Right ventricle myocardium inferior (tissue), 1 donor: ENCODE results near the gene IGFALS. TPM values are rescaled to one million over a fixed set of nuclear protein-coding genes. Genes with fewer than 3 reads are reported as not detected.

Experiments
- ATAC-seq: fragments of 200-7000 bp; cut with Tn5 transposase; one replicate; pipeline ENCODE4 v1.9.1; 2020; ENCODE audit warnings: mild to moderate bottlenecking, moderate library complexity
- DNase-seq: peaks from one replicate; pipeline ENCODE4 v3.0.0; 2021; ENCODE audit errors: missing footprints
- intact Hi-C: fragments of 100-400 bp; cut with DNase I; formaldehyde crosslinking; loops from one replicate; pipeline ENCODE4 v1.11.0; 2022
- total RNA-seq: library from RNA; stranded (reverse); fragmentation: NEBNext Ultra II Directional; extraction: Animal tissue kit (Norgen Biotek cat#: 25700); gene quantifications from one replicate; pipeline ENCODE4 v1.2.1, GENCODE V29; 2021
- donor health status: DM: no; HTN: yes; CAD: no; lungs with severe emphysema.

The IGFALS gene
- total RNA-seq, 1 donor from 2014 or later: not detected

- intact Hi-C loops: loop anchor here (5.0 kb wide), 1 partner anchor 73 kb away; the partner anchor contains the start of gene MAPK8IP3
- peak; percentile 32 for DNase-seq
- no peak for ATAC-seq
Observed at GRCh38 chr16:1780677-1781072, 12.8 kb downstream of the IGFALS start.

- no peak for ATAC-seq
- peak; percentile 69 for DNase-seq
- intact Hi-C loops: loop anchor here (5.0 kb wide), 1 partner anchor 73 kb away; the partner anchor contains the start of gene MAPK8IP3
Observed at GRCh38 chr16:1779741-1780676, 13.5 kb downstream of the IGFALS start.

DNA sequence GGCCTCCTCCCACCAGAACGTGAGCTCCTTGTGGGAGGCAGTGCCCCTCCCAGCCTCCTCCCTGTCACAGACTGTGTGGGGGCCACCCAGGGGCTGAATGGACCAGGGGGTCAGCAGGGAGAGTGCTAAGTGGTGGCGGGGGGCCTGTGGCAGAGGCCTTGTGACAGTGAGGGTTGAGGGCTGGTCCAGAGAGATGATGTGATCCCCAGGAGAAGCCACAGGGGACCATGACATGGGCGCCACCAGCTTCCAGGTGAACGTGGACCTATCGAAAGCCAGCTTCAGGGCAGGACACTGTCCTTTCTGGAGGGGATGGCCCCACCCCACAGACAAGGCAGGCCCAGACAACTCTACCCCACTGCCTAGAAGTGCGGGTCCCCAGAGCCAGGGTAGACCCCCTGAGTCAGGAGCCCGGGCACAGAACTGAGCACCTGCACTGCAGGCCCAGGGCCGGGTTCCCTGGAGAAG is 14.2 kb downstream of the IGFALS start:
- peak; percentile 45 for DNase-seq
- ATAC-seq: no peak
- intact Hi-C loops: no loop called here

- peak; percentile 60 for DNase-seq
- intact Hi-C loops: no loop called here
- ATAC-seq: no peak
Observed at GRCh38 chr16:1778200-1779179, 15.0 kb downstream of the IGFALS start.

GRCh38 chr16:1777375-1778199 is 15.9 kb downstream of the IGFALS start:
- DNase-seq (peak; percentile 64), ATAC-seq (no peak)
- intact Hi-C loops: no loop called here

DNA sequence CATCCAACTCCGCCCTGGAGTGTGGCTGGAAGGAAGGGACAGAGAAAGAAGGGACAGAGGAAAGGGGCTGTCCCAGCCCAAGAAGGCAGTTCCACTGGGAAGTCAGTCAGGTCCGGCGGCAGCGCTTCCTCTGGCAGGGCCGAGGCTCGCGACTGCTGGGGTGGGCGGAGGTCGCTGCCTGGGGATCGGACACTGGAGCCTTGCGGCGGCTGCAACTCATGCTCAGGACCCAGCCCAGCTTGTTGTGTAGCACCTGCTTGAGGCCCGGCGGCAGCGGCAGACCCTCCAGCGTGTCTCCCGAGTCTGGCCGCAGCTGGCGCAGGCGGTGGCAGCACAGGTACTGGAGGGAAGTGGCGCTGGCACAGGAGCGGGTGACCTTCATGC is 16.5 kb downstream of the IGFALS start:
- ATAC-seq (no peak), DNase-seq (peak; percentile 74)
- intact Hi-C loops: no loop called here

DNA sequence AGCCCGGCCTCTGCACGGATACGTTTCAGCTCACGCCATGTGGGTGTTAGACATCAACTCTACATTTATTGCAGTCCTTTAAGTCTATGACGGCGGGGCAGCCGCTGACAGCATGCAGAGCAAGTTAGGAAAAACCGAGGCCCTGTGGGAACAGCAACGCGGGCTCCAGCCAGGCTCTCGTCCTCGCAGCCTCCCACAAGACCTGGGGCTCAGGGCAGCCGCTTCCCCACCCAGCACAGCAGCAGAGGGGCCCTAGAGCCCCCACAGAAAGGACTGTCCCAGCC is 16.9 kb downstream of the IGFALS start:
- intact Hi-C loops: no loop called here
- ATAC-seq: no peak
- peak; percentile 49 for DNase-seq

DNA sequence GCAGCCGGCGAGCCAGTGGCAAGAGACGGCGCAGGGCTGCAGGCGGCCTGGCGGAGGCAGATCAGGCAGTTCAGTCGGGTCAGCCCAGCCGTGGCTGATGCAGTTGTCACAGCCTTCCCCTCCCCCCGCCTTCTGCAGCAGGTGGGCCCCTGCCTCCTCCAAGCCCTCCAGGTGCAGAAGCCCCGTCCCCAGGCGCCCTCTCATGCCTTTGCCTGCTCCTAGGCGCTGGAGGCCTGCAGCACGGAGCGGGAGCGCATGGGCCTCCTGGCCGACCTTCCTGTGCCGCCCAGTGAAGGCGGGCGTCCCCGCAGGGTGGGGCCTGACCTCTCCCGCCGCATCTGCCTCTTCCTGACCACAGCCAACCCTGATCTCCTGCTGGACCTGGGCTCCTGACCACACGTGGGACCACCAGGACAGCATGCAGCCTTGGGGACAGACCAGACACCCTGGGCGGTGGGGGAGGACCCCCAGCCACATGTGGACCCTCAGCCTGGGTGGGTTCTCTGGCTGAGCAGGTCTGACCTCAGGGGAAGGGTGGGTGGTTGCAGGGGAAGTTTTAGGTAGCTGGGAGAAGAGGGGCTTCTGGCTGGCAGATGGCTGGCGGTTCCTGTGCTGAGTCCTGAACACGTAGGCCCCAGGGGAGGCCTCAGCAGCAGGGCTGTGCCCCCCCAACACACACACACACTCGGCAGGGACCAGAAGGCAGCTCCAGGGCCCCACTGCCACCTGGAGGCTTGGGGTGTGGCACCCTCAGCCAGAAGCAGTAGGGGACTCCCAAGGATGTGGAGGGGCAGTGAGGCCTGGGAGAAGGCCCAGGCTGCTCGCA is 17.4 kb downstream of the IGFALS start:
- DNase-seq (peak; percentile 18), ATAC-seq (no peak)
- intact Hi-C loops: no loop called here

DNA sequence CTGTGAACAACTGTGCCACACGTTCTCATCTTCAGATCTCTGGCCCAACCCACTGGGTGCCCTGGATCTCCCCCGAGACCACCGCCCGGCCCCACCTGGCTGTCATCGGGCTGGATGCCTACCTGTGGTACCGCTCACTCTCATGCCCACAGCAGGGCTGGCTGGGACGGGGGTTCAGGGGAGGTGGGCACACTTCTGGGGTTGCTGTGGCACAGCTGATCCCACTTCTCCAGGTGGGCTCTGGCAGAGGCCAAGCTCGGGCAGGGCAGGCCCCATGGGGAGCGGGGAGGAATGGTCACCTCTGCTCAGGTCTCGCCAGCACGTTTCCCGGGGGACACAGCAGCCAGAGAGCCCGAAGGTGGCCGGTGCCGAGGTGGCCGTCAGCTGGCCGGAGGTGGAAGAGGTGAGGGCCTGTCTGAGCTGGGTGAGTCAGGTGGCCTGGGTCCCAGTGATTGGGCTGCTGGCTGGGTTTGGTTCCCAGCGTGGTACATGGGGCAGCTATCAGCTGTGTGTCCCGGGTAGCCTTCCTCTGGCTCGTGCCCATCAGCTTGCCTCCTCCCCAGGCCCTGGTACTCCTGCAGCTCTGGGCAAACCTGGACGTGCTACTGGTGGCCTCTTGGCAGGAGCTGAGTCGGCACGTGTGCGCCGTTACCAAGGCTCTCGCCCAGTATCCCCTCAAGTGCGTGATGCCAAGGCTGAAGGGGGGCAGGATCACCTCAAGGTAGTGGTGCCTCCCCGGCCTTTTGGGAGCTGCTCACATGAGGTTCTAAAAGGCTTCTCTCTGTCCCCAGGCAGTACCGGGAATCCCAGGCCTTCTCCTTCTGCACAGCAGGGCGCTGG is 18.3 kb downstream of the IGFALS start:
- peak; percentile 30 for DNase-seq
- intact Hi-C loops: no loop called here
- ATAC-seq: no peak

DNA sequence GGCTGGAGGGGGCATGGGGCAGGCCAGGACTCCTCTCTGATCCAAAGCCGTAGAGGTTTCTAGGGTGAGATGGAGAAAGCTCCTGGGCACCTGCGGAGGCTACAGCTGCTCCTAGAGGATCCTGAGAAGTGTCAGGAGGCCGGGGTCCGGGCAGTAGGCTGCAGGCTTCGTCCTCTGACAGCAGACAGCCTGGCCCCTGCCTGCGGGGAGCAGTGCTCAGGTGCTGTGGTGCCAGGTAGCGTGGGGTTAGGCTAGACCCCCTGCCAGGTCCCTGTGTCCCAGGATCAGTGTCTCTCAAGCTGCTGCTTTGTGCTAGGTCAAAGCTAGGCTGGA is 19.1 kb downstream of the IGFALS start:
- ATAC-seq (no peak), DNase-seq (no peak)
- intact Hi-C loops: no loop called here

DNA sequence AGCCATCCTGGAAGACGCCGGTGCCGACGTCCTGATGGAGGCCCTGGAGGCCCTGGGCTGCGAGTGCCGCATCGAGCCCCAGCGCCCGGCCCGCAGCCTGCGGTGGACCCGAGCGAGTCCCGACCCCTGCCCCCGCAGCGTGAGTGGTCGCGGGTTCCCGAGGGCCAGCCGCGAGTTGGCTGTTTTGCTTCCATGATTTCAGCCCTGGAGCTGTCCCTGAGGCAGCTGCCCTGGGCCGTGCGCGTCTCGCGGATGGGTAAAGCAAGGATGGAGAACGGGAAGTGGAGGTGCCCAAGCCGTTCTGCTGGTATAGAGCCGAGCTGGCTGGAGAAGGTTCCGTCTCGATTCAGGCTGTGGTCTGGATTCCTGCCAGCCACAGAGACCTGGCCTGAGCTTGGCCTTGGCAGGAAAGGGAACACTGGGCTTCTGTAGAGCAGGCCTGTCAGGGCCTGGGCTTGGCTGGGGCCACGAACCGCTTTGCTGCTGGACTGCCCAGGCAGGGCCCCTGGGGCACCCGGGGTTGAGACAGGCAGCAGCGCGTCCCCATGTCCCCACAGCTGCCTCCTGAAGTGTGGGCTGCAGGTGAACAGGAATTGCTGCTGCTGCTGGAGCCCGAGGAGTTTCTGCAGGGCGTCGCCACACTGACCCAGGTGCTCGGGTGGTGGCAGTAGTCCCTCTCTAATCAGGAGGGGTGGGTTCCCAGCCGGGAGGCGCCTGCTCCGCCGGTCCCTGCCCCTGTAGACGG is 19.6 kb downstream of the IGFALS start:
- intact Hi-C loops: no loop called here
- DNase-seq (no peak), ATAC-seq (no peak)

DNA sequence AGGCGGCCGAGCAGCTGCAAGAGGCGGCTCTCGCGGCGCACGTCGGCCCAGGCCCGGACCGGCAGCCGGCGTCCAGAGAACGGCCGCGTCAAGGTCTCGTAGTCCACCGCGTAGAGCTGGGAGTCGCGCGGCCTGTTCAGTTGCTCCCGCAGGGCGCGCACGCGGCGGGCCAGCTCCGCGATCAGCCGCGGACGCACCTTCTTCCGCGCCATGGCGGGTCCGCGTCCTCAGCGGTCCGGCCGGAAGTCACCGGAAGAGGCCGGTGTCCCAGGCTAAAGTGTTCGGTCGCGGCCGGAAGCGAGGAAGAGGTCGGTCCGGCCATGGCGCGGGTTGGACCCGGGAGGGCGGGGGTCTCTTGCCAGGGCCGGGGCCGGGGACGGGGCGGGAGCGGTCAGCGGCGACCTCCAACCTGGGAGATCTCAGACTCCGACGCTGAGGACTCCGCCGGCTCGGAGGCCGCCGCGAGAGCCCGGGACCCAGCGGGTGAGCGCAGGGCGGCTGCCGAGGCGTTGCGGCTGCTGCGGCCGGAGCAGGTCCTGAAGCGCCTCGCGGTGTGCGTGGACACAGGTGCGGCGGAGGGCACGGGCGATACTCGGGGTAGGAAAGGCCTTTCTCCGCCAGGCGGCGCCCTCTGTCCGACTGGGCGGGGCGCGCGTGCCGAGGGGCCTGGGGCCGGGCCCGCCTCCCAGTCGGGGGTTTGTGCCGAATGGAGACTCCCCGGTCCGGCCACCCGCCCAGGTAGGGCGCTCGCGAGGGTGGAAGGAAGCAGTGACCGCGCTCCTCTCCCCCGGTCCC is 20.4 kb downstream of the IGFALS start, which contains the start of gene MRPS34:
Gene MRPS34 (minus strand): TSS at position 227 of the 795 bp plus-strand sequence. CDS start 15 bp downstream, at position 212.
- peak; percentile 70 for ATAC-seq
- intact Hi-C loops: no loop called here

GRCh38 chr16:1772362-1772907 is 21.1 kb downstream of the IGFALS start, which contains the start of gene EME2:
Gene EME2 (plus strand): TSS chr16:1772810. CDS start chr16:1773228, 418 bp downstream.
- DNase-seq: no peak
- intact Hi-C loops: no loop called here
- ATAC-seq: no peak

More for the DNA sequence above, 20.4 kb downstream of the IGFALS start, which contains the start of gene MRPS34:
- peak; percentile 93 for DNase-seq

DNA sequence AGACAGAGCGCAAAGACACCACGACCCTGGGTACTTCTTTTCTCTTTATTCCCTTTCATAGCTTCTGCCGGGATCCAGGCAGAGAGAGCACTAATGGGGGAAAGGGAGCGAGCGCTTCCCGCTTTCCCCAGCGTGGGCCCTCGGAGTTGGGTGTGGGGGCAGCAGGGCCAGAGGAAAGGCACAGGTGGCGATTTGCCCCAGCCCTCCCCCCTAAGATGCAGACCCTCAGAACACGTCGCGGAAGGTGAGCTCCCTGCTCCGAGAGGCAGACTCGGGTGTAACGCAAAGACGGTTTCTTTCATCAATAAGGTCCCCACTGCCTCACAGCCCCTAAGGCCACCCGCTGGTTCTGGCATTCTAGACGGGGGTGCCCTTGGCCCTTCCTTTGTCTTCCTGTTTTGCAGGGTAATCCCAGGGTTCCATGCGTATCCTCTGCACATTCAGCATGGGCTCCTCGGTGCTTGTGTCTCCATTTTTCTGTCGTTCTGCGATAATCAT is 21.6 kb downstream of the IGFALS start:
- intact Hi-C loops: no loop called here
- no peak for ATAC-seq
- DNase-seq: no peak
